Measurements from ENCODE around the gene CD248. TPM values are rescaled to one million over a fixed set of nuclear protein-coding genes. Genes with fewer than 3 reads are reported as not detected.

Gene CD248
- total RNA-seq, 6 experiments from 2014 or later, result 437 to 739 (median 687) TPM

GRCh38 chr11:66275396-66275795 is 41.4 kb downstream of the CD248 start:
- no peak for TF ChIP-seq CTCF (IDR thresholded peaks at IDR 0.05)
- H3K4me1 Mint-ChIP-seq (ENCODE audit: low read depth), result peaks cover 4% of the 10 kb centered on the region; the same call in 1 of the 2 replicates
- H3K4me3 Mint-ChIP-seq, result no peak overlapping the region
- no peaks in the 10 kb centered on the region for H3K9me3 Mint-ChIP-seq
- H3K27ac Mint-ChIP-seq, result no peak overlapping the region
- no peaks in the 10 kb centered on the region; the same call in 1 of the 2 replicates for H3K27me3 Mint-ChIP-seq (ENCODE audit: insufficient read depth)
- DNase-seq, result no peak
- peaks cover 22% of the 10 kb centered on the region; the same call in 1 of the 2 replicates for H3K36me3 Mint-ChIP-seq (ENCODE audit: low read depth)

GRCh38 chr11:66274219-66274618 is 42.6 kb downstream of the CD248 start:
- no peak for DNase-seq
- peaks cover 13% of the 10 kb centered on the region for H3K4me1 Mint-ChIP-seq (ENCODE audit: low read depth)
- H3K27ac Mint-ChIP-seq, result no peak overlapping the region
- H3K27me3 Mint-ChIP-seq (ENCODE audit: insufficient read depth), result no peaks in the 10 kb centered on the region; the same call in 1 of the 2 replicates
- no peaks in the 10 kb centered on the region for H3K9me3 Mint-ChIP-seq
- H3K4me3 Mint-ChIP-seq, result no peak overlapping the region
- no peak for TF ChIP-seq CTCF (IDR thresholded peaks at IDR 0.05)
- H3K36me3 Mint-ChIP-seq (ENCODE audit: low read depth), result peaks cover 26% of the 10 kb centered on the region

- H3K4me1 Mint-ChIP-seq (ENCODE audit: low read depth), result peaks cover 17% of the 10 kb centered on the region
- peaks cover 28% of the 10 kb centered on the region for H3K36me3 Mint-ChIP-seq (ENCODE audit: low read depth)
- DNase-seq, result no peak
- TF ChIP-seq CTCF (IDR thresholded peaks at IDR 0.05), result no peak
- no peak overlapping the region for H3K4me3 Mint-ChIP-seq
- H3K27me3 Mint-ChIP-seq (ENCODE audit: insufficient read depth), result no peaks in the 10 kb centered on the region; the same call in none of the 2 replicates
- H3K27ac Mint-ChIP-seq, result no peak overlapping the region
- no peaks in the 10 kb centered on the region for H3K9me3 Mint-ChIP-seq
These were observed 44.2 kb downstream of the CD248 start for GRCh38 chr11:66272596-66272995.

GRCh38 chr11:66271816-66272215 is 45.0 kb downstream of the CD248 start:
- TF ChIP-seq CTCF (IDR thresholded peaks at IDR 0.05), result no peak
- Mint-ChIP-seq H3K4me3 (no peak overlapping the region), H3K27me3 (ENCODE audit: insufficient read depth) (no peaks in the 10 kb centered on the region; the same call in none of the 2 replicates), H3K9me3 (no peaks in the 10 kb centered on the region), H3K36me3 (ENCODE audit: low read depth) (peaks cover 28% of the 10 kb centered on the region), H3K4me1 (ENCODE audit: low read depth) (peaks cover 23% of the 10 kb centered on the region), H3K27ac (no peak overlapping the region)
- no peak for DNase-seq

GRCh38 chr11:66268952-66269905 is 47.6 kb downstream of the CD248 start:
- Mint-ChIP-seq H3K9me3 (no peaks in the 10 kb centered on the region), H3K36me3 (ENCODE audit: low read depth) (peaks cover 28% of the 10 kb centered on the region), H3K4me1 (ENCODE audit: low read depth) (peaks cover 25% of the 10 kb centered on the region), H3K27me3 (ENCODE audit: insufficient read depth) (no peaks in the 10 kb centered on the region; the same call in none of the 2 replicates), H3K4me3 (peak overlapping the region; percentile 96), H3K27ac (peak overlapping the region; percentile 95)
- peak; percentile 57 for TF ChIP-seq CTCF (IDR thresholded peaks at IDR 0.05)
- DNase-seq, result peak; percentile 50

All from HFFc6 (cell line).